GM18498 (cell line): ENCODE data around the gene TMEM266.
"Not testable (repeated sequence)": the region's sequence is repeated elsewhere in the genome, so short reads cannot be mapped to it uniquely, and the experiment has no call there.

Source experiments
- ATAC-seq: cut with Tn5 transposase; IDR thresholded peaks from one replicate; pipeline ENCODE4 v1.9.1; 2021; ENCODE audit warnings: mild to moderate bottlenecking, moderate library complexity; ENCODE audit not compliant: unreplicated experiment

The TMEM266 gene

DNA sequence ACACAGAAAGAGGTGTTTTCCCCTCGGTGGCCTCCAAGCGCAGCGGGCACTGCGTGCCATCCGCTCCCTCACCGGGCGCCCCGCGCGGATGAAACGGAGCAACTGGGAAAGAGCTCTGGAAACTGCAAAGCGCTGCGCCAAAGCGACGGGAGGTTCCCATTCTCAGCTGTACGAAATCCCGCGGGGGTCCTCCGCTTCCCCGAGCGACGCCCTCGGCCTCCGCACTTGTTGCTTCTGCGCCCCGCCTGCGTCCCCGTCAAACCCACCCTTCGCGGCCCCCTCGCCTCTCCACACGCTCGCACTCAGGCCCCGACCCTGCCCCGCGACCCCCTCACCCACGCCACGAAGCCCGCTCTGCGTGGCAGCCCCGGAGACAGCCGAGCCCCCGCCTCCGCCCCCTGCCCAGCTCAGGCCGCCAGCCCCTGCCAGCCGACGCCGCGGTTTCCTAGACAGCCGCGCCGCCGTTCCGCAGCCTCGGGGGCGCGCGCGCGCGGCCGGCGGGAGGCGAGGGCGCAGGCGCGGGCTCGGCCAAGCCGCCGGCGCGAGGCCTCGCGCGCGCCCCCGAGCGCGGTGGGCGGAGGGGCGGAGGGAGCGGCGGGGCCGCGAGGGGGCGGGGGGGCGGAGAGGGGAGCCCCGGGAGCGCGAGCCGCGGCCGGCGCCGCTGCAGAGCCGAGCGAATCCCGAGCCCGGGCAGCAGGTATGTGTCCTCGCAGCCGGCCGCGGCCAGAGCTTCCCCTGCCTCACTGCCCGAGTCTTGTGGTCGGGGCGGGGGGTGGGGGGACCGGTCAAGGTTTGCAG, at the start of gene TMEM266:
TSS of gene TMEM266 (plus strand) at position 666 of the 798 bp plus-strand sequence. CDS start 74,279 bp downstream, outside the sequence.
- peak; percentile 28 for ATAC-seq

GRCh38 chr15:76010613-76011012, 49.2 kb upstream of the TMEM266 start:
- ATAC-seq: no peak

GRCh38 chr15:76011627-76012551, 47.9 kb upstream of the TMEM266 start, which contains the start of gene NRG4:
TSS of gene NRG4 (minus strand) at chr15:76012424. CDS start at chr15:76011230, 1,194 bp downstream.
- ATAC-seq: no peak

- ATAC-seq: not testable (repeated sequence)
These were observed 46.3 kb upstream of the TMEM266 start for GRCh38 chr15:76013470-76013869.

DNA sequence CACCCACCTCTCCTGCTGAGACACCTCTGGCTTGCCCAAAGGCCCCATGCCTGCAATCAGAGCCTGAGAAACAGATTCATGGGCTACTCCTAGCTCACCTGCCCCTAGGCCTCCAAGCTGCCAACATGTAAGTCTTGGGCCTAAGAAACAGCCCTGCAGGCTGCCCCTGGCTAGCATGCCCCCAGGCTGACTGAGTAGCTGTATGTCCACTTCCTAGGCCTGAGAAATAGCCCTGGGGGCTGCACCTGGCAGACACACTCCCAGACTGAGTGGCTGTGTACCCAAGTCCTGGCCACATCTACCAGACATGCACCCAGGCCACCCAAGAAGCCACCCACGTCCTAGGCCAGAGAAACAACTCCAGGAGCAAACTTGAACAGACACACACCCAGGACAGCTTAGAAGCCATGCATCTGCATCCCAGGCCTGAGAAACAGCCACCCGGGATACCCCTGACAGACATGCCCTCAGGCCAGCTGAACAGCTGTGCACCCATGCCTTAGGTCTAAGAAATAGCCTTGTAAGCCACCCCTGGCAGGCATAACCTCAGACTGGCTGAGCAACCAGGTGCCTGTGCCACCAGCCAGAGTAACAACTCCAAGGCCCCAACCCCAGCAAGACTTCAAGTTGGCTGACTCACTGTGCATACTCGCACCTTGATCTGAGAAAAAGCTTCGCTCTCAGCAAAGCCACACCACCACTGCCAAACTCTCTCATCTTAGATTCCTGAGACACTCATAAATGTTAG, 35.6 kb upstream of the TMEM266 start:
- no peak for ATAC-seq

GRCh38 chr15:76032046-76032445, 27.7 kb upstream of the TMEM266 start:
- no peak for ATAC-seq

DNA sequence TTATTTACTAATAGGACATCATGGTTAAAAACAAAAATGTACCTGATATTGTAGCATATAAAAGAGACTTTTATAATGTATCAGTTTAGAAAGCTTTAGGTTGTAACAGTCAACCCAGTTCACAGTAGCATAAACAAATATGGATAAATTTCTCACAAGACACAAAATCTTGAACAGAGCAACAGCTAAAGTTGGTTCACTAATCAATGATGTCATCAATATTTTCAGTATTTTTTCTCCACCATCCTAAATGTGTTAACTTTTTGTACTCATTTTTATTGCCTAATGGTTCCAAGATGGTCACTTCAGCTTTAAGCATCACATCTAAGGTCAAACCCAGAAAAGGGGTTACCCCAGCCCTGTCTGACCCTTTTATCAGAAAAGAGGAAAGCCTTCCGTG, 26.3 kb upstream of the TMEM266 start:
- ATAC-seq: no peak

DNA sequence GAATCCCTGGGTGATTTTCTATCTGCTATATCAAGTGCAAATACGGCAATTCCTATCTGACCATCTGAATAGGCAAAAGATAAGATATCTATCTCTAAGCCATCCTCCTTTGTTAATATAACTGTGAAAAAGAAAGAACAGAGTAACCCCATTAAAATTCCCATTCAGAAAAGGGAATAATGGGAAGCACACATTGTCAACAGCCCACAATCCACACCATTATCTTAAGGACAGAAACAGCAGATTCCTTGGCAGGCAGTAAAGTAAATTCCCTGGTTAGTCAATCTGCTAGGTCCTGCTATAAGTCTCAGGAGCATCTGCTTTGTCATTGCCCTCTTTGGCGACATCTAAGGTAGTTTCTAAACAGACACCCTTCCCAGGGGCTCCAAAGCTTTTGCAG, 25.7 kb upstream of the TMEM266 start:
- no peak for ATAC-seq

- ATAC-seq: no peak
These were observed 24.2 kb upstream of the TMEM266 start for GRCh38 chr15:76035593-76035992.

DNA sequence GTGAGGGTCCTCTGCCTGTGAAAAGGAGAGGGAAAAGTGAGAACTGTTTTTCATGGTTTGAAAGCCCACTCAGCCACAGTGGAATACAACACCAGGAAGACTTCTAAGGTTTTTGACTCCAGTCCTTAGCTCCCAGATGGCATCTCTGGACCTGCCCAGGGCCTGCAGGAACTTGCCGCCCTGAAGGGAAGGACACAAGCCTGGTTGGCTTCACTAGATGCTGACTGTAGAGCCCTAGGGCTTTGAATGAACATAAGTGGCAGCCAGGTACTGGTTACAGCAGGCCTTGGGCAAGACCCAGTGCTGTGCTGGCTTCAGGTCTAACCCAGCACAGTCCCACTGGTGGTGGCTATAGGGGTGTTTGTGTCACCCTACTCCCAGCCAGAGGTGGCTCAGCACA, 21.3 kb upstream of the TMEM266 start:
- ATAC-seq: no peak

- ATAC-seq: not testable (repeated sequence)
These were observed 5.6 kb upstream of the TMEM266 start for GRCh38 chr15:76054201-76054600.

DNA sequence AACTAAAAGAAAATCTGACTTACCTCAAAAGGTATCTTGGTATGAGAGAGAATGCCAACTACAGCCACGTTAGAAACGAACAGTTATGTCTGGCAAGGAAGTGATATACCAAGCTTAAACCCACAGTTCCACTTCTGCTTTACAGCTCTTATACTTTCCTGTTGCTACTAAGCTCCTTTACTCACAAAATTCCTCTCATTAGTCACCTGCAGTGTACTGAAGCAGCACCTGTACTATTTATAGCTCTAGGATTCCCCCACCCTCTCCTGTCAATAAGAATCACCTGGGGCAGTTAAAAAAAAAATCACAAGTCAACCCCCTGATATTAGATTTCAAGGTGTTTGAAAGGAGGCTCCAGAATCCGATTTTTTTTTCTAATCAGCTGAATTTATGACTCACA, 2.9 kb upstream of the TMEM266 start:
- ATAC-seq: peak; percentile 60

GRCh38 chr15:76057332-76058000, 2.3 kb upstream of the TMEM266 start:
- ATAC-seq: peak; percentile 31

DNA sequence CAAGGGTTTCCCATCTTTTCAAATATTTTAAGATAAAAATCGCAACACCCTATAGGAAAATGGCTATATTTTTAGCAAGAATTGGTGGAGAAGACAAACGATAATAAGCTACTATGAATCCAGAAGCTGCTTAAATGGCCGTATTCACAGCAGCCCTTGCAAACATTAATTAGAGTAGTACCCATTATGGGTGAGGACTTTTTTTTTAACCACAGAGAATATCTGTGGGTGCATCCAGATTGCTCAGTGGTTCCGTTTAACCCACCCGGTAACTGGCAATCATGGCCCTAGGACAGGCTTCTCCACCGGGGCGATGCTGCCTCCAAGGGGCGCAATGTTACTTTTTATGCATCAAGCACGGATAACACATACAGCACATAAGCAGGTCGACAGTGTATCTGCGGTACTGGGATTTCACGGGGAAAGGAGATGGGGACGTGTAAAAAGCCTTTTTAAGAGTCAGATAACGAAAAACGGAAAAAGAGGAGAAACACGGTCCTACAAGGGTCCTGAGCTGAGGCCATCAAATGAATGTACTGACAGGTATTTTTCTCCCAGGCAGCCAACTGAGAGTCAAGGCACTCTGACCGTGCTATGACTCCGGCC, 968 bp upstream of the TMEM266 start:
- ATAC-seq: no peak

DNA sequence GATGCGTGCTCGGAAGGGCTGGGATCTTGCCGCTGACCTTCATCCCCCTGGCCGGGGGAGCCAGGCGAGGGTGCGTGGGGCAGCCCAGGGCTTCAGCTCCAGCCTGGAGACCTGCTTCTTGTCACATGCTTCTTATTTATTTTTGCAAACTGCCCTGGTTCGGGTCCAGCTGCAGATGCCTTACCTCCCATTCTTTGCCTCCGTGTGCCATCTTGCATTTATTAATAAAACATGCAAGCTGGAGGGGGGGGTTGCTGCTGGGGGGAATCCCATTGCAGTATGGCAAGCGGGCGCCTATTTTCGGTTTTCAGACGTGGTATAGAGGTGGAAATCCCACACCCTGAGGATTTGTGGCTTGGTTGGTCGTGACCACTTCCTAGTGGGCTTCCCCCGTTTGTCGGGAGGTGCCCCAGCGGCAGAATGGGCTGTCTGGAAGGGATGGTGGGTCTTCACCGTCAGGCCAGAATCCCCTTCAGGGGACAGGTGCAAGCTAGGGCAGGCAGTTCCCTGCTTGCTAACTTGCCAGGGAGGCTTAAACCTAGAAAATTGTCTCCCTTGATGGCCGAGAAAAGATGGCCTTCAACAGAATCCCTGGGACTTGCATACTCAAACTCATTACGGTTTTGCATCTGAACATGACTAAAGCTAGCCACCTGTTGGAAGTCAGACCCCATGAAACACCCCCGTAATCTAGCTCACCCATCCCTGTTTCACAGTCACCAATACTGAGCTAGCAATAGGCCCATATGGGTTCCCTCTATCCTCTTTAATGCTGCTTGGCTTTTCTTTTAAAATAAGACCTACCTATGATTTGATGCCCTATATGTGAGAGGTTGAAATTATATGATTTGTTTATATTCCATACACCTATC, 569 bp downstream of the TMEM266 start:
- ATAC-seq: no peak

- no peak for ATAC-seq
These were observed 1.9 kb downstream of the TMEM266 start for GRCh38 chr15:76061700-76062099.

DNA sequence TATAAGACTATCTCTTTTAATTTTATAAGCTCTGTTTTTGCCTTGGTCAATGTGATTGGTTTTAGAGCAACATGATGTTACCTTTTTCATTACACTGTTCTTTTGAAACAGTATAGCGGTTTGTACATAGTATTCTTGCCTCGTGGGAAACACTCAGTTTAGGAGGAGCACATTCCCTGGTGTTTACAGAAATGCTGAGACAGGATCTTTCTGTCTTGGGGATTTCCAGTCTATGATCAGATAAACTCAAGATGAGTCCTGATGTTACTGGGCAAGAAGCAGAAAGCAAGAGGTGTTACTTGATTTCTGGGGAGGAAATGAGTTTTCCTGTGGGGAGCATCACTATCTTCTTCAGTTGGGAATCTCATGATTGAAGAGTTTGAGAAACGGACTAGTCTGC, 2.5 kb downstream of the TMEM266 start:
- ATAC-seq: no peak

GRCh38 chr15:76064375-76064774, 4.6 kb downstream of the TMEM266 start:
- ATAC-seq: no peak

GRCh38 chr15:76065245-76065644, 5.5 kb downstream of the TMEM266 start:
- no peak for ATAC-seq
